Osteocyte (in vitro differentiated cells): ENCODE data around the gene RERG. TPM values are rescaled to one million over a fixed set of nuclear protein-coding genes. Genes with fewer than 3 reads are reported as not detected.

Experiments
- DNase-seq: peaks from one replicate; pipeline ENCODE4 v3.0.0; 2021; ENCODE audit warnings: mixed read lengths; ENCODE audit not compliant: unreplicated experiment; ENCODE audit errors: extremely low spot score
- H3K27ac Mint-ChIP-seq: one replicate; pipeline ENCODE4 v1.8.0; 2021; ENCODE audit warnings: mild to moderate bottlenecking, mixed read lengths; ENCODE audit not compliant: unreplicated experiment
- H3K27me3 Mint-ChIP-seq: one replicate; pipeline ENCODE4 v1.8.0; 2021; ENCODE audit warnings: mixed read lengths; ENCODE audit not compliant: unreplicated experiment
- H3K36me3 Mint-ChIP-seq: one replicate; pipeline ENCODE4 v1.8.0; 2021; ENCODE audit warnings: mixed read lengths; ENCODE audit not compliant: unreplicated experiment
- H3K4me1 Mint-ChIP-seq: one replicate; pipeline ENCODE4 v1.8.0; 2021; ENCODE audit warnings: mixed read lengths; ENCODE audit not compliant: unreplicated experiment
- H3K4me3 Mint-ChIP-seq: one replicate; pipeline ENCODE4 v1.8.0; 2021; ENCODE audit warnings: mild to moderate bottlenecking, moderate library complexity, mixed read lengths; ENCODE audit not compliant: unreplicated experiment
- H3K9me3 Mint-ChIP-seq: one replicate; pipeline ENCODE4 v1.8.0; 2021; ENCODE audit warnings: mixed read lengths; ENCODE audit not compliant: unreplicated experiment
- CTCF ChIP-seq: fragments of 200-600 bp; sonication (generic); IDR thresholded peaks from 2 replicates; pipeline ENCODE4 v1.5.0; 2021; ENCODE audit warnings: antibody characterized with exemption, mild to moderate bottlenecking, moderate library complexity
- total RNA-seq: library from RNA; stranded (reverse); gene quantifications from 2 replicates; pipeline ENCODE4 v1.2.1, GENCODE V29; 2021

Gene RERG
- total RNA-seq, 1 donor from 2014 or later, result 92.7 TPM

- peak; percentile 85 for DNase-seq
- peaks cover 67% of the 10 kb centered on the region for H3K4me1 Mint-ChIP-seq
Measured at GRCh38 chr12:15165012-15165659, 56.1 kb downstream of the RERG start.

GRCh38 chr12:15163030-15163976 lies 57.9 kb downstream of the RERG start:
- H3K27me3 Mint-ChIP-seq, result no peaks in the 10 kb centered on the region
- no peak for DNase-seq
- H3K4me1 Mint-ChIP-seq, result peaks cover 57% of the 10 kb centered on the region
- H3K27ac Mint-ChIP-seq, result peak overlapping the region; percentile 99
- H3K9me3 Mint-ChIP-seq, result peaks cover 3% of the 10 kb centered on the region
- no peak overlapping the region for H3K4me3 Mint-ChIP-seq
- H3K36me3 Mint-ChIP-seq, result peaks cover 25% of the 10 kb centered on the region
- no peak for TF ChIP-seq CTCF

More at GRCh38 chr12:15165012-15165659, 56.1 kb downstream of the RERG start:
- Mint-ChIP-seq H3K9me3 (peaks cover 3% of the 10 kb centered on the region), H3K27ac (peak overlapping the region; percentile 99), H3K36me3 (peaks cover 26% of the 10 kb centered on the region), H3K27me3 (no peaks in the 10 kb centered on the region), H3K4me3 (peak overlapping the region; percentile 20)
- no peak for TF ChIP-seq CTCF

- DNase-seq, result no peak
- Mint-ChIP-seq H3K27ac (peak overlapping the region; percentile 75), H3K27me3 (no peaks in the 10 kb centered on the region), H3K36me3 (peaks cover 27% of the 10 kb centered on the region), H3K9me3 (no peaks in the 10 kb centered on the region), H3K4me1 (peaks cover 56% of the 10 kb centered on the region), H3K4me3 (no peak overlapping the region)
- no peak for TF ChIP-seq CTCF
Measured at GRCh38 chr12:15158083-15158482, 63.1 kb downstream of the RERG start.

- no peak overlapping the region for H3K4me3 Mint-ChIP-seq
- TF ChIP-seq CTCF, result no peak
- H3K4me1 Mint-ChIP-seq, result peaks cover 56% of the 10 kb centered on the region
- DNase-seq, result no peak
- peaks cover 25% of the 10 kb centered on the region for H3K36me3 Mint-ChIP-seq
- H3K9me3 Mint-ChIP-seq, result no peaks in the 10 kb centered on the region
- peak overlapping the region; percentile 57 for H3K27ac Mint-ChIP-seq
- H3K27me3 Mint-ChIP-seq, result no peaks in the 10 kb centered on the region
Measured at GRCh38 chr12:15157269-15157671, 63.9 kb downstream of the RERG start.

- no peak for DNase-seq
- Mint-ChIP-seq H3K9me3 (no peaks in the 10 kb centered on the region), H3K36me3 (peaks cover 19% of the 10 kb centered on the region), H3K27me3 (no peaks in the 10 kb centered on the region), H3K4me3 (no peak overlapping the region), H3K4me1 (peaks cover 70% of the 10 kb centered on the region), H3K27ac (peak overlapping the region; percentile 74)
- TF ChIP-seq CTCF, result no peak
Measured at GRCh38 chr12:15155271-15155670, 65.9 kb downstream of the RERG start.
